HepG2 (cell line): Measurements from ENCODE around the gene ELP5. TPM values are rescaled to one million over a fixed set of nuclear protein-coding genes. Genes with fewer than 3 reads are reported as not detected.

Experiments used
- ARNT ChIP-seq: fragments of 450-650 bp; IDR thresholded peaks from 2 replicates; pipeline ENCODE4 v1.6.1; 2017
- ELF4 ChIP-seq: sonication (generic); formaldehyde crosslinking; IDR thresholded peaks from 2 replicates; pipeline ENCODE4 v1.5.0; 2020; ENCODE audit warnings: missing genetic modification reagents, mild to moderate bottlenecking, moderate library complexity, borderline replicate concordance
- HMG20A ChIP-seq: IDR thresholded peaks from 2 replicates; pipeline ENCODE4 v1.6.1; 2016; ENCODE audit warnings: borderline replicate concordance
- HNF4G ChIP-seq, 2 experiments: sonication (generic) in 1 of 2; formaldehyde crosslinking in 1 of 2; IDR thresholded peaks; 2 replicates each; pipeline versions ENCODE4 v1.4.0 to v1.6.1; 2011 to 2020; ENCODE audit warnings: borderline replicate concordance in 2 of 2, low read depth in 2 of 2, mild to moderate bottlenecking in 2 of 2, low read length in 1 of 2, missing genetic modification reagents in 1 of 2, moderate library complexity in 1 of 2
- NONO ChIP-seq, 2 experiments: fragments of 450-650 bp in 1 of 2; sonication (generic) in 1 of 2; formaldehyde crosslinking in 1 of 2; IDR thresholded peaks in 1 of 2; conservative IDR thresholded peaks in 1 of 2; 2 replicates each; pipeline versions ENCODE4 v1.6.1 to v1.8.0; 2017 to 2022; ENCODE audit warnings: mild to moderate bottlenecking in 1 of 2, missing genetic modification reagents in 1 of 2, moderate library complexity in 1 of 2
- NRL ChIP-seq: sonication (generic); formaldehyde crosslinking; IDR thresholded peaks from 2 replicates; pipeline ENCODE4 v1.5.0; 2020; ENCODE audit warnings: missing genetic modification reagents, mild to moderate bottlenecking, moderate library complexity, borderline replicate concordance
- PPARG ChIP-seq: conservative IDR thresholded peaks from 2 replicates; pipeline ENCODE4 v1.6.1; 2016; ENCODE audit warnings: missing biosample characterization, missing genetic modification reagents
- SP5 ChIP-seq: IDR thresholded peaks from 2 replicates; pipeline ENCODE4 v1.6.1; 2016; ENCODE audit warnings: low read depth, borderline replicate concordance
- ZBTB3 ChIP-seq: sonication (generic); formaldehyde crosslinking; IDR thresholded peaks from 2 replicates; pipeline ENCODE4 v1.4.0; 2020; ENCODE audit warnings: low read depth, mild to moderate bottlenecking, moderate library complexity, missing genetic modification reagents, borderline replicate concordance
- ZFP41 ChIP-seq: sonication (generic); formaldehyde crosslinking; IDR thresholded peaks from 2 replicates; pipeline ENCODE4 v1.4.0; 2020; ENCODE audit warnings: mild to moderate bottlenecking, missing genetic modification reagents, borderline replicate concordance
- ZNF180 ChIP-seq: sonication (generic); formaldehyde crosslinking; IDR thresholded peaks from 2 replicates; pipeline ENCODE4 v1.4.0; 2020; ENCODE audit warnings: low read depth, missing genetic modification reagents, borderline replicate concordance
- ZNF329 ChIP-seq: sonication (generic); formaldehyde crosslinking; IDR thresholded peaks from 2 replicates; pipeline ENCODE4 v1.9.0; 2021; ENCODE audit warnings: low read depth, mild to moderate bottlenecking, missing genetic modification reagents
- ZNF558 ChIP-seq: sonication (generic); formaldehyde crosslinking; IDR thresholded peaks from 2 replicates; pipeline ENCODE4 v1.9.0; 2022; ENCODE audit warnings: mild to moderate bottlenecking, missing genetic modification reagents, borderline replicate concordance
- ZNF598 ChIP-seq: sonication (generic); formaldehyde crosslinking; IDR thresholded peaks from 2 replicates; pipeline ENCODE4 v1.5.1; 2020; ENCODE audit warnings: mild to moderate bottlenecking, missing genetic modification reagents, borderline replicate concordance
- ZNF614 ChIP-seq: IDR thresholded peaks from 2 replicates; pipeline ENCODE4 v1.6.1; 2018; ENCODE audit warnings: missing biosample characterization, missing genetic modification reagents, inconsistent platforms, borderline replicate concordance
- ZNF761 ChIP-seq: sonication (generic); formaldehyde crosslinking; conservative IDR thresholded peaks from 2 replicates; pipeline ENCODE4 v1.4.0; 2020; ENCODE audit warnings: mild to moderate bottlenecking, missing genetic modification reagents
- polyA plus RNA-seq, 8 experiments: library from polyadenylated mRNA; depleted of rRNA in 3 of 8; stranded (reverse) in 7 of 8; unstranded in 1 of 8; fragments of >200 nt; fragmentation: Illumina TruSeq in 4 of 8; extraction: Trizol in 4 of 8; gene quantifications; 2 replicates each; pipeline versions ENCODE4 v1.2.1 to v1.2.3, GENCODE V29; 2011 to 2016; ENCODE audit warnings: low read depth in 4 of 8, missing spikeins in 1 of 8, mixed read lengths in 1 of 8; ENCODE audit not compliant: insufficient read depth in 1 of 8
- total RNA-seq, 5 experiments: library from RNA; depleted of rRNA; stranded (reverse); fragments of >200 nt; fragmentation: Illumina TruSeq; extraction: Trizol; gene quantifications; 2 replicates each; pipeline ENCODE4 v1.2.3, GENCODE V29; 2016; ENCODE audit warnings: low read depth in 1 of 5
- TF ChIP-seq, protein P1 (sequence below): sonication (generic); formaldehyde crosslinking; IDR thresholded peaks from 2 replicates; pipeline ENCODE4 v1.8.0; 2022; ENCODE audit warnings: mild to moderate bottlenecking, missing genetic modification reagents, moderate library complexity
- TF ChIP-seq, protein P2 (sequence below): sonication (generic); formaldehyde crosslinking; IDR thresholded peaks from 2 replicates; pipeline ENCODE4 v1.8.1; 2023; ENCODE audit warnings: missing genetic modification reagents, inconsistent platforms, borderline replicate concordance
- TF ChIP-seq, protein P3 (sequence below): IDR thresholded peaks from 2 replicates; pipeline ENCODE4 v1.6.1; 2016; ENCODE audit warnings: missing compliant biosample characterization, missing genetic modification reagents, borderline replicate concordance
- TF ChIP-seq, protein P4 (sequence below): sonication (generic); formaldehyde crosslinking; IDR thresholded peaks from 2 replicates; pipeline ENCODE4 v1.4.0; 2020; ENCODE audit warnings: mild to moderate bottlenecking, missing genetic modification reagents

ELP5 gene
- total and polyA plus RNA-seq, 2 of the 13 experiments (the other 11 are each of a cell fraction or from before 2014, with no cell fraction given), result 67.6 to 69.8 TPM

DNA sequence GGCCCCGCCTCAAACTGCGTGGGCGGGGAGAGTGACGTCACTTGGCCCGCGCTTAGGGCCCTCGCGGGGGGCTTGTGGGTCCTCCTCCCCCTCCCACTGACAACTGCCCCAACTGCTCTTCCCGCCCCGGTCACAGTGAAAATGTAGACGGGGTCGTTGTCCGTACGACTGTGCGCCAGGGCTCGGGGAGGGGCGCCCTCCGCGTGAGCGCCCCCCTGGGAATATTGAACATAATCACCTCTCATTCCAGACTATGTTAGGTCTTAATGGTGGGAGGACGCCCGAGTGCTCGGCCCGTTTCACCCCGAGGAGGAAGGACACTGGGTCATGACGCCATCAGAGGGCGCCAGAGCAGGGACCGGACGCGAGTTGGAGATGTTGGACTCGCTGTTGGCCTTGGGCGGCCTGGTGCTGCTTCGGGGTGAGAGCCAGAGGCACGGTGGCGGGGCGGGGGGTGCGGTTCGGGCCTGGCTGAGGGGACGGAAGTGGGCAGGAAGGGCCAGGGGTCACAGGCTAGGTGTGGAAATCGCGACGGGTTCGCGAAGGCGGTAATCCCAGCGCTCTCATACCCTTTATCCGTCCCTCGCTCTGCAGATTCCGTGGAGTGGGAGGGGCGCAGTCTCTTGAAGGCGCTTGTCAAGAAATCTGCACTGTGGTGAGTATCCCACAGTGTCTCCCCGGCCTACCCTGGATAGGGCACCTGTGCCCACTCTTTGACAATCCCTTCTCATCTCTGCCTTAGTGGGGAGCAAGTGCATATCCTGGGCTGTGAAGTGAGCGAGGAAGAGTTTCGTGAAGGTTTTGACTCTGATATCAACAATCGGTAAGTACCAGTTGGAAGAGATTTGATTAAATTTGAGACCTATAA lies at the start of gene ELP5 (continued):
- TF ChIP-seq, protein P1, sequence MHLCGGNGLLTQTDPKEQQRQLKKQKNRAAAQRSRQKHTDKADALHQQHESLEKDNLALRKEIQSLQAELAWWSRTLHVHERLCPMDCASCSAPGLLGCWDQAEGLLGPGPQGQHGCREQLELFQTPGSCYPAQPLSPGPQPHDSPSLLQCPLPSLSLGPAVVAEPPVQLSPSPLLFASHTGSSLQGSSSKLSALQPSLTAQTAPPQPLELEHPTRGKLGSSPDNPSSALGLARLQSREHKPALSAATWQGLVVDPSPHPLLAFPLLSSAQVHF (CRISPR knock-in tag), result no peak
- TF ChIP-seq SP5 (CRISPR knock-in tag), result 0 out of 2 replicates have a peak, but pooled peaks have one; percentile 46
- TF ChIP-seq HMG20A (CRISPR knock-in tag), result no peak
- no peak for TF ChIP-seq ZNF558
- TF ChIP-seq, protein P2, sequence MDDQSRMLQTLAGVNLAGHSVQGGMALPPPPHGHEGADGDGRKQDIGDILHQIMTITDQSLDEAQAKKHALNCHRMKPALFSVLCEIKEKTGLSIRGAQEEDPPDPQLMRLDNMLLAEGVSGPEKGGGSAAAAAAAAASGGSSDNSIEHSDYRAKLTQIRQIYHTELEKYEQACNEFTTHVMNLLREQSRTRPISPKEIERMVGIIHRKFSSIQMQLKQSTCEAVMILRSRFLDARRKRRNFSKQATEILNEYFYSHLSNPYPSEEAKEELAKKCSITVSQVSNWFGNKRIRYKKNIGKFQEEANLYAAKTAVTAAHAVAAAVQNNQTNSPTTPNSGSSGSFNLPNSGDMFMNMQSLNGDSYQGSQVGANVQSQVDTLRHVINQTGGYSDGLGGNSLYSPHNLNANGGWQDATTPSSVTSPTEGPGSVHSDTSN (CRISPR knock-in tag), result no peak
- TF ChIP-seq ZNF180, result no peak
- peak; percentile 68 for TF ChIP-seq ZNF761 (CRISPR knock-in tag)
- peak; percentile 89; the same call in 1 of the 2 replicates for TF ChIP-seq NRL (CRISPR knock-in tag)
- peak; percentile 11; the same call in 1 of the 2 replicates for TF ChIP-seq HNF4G (IDR thresholded peaks at IDR 0.05; ENCODE audit: borderline replicate concordance, low read depth, low read length)
- no peak for TF ChIP-seq HNF4G (CRISPR knock-in tag; IDR thresholded peaks at IDR 0.05; ENCODE audit: borderline replicate concordance, low read depth)
- TF ChIP-seq, protein P3, sequence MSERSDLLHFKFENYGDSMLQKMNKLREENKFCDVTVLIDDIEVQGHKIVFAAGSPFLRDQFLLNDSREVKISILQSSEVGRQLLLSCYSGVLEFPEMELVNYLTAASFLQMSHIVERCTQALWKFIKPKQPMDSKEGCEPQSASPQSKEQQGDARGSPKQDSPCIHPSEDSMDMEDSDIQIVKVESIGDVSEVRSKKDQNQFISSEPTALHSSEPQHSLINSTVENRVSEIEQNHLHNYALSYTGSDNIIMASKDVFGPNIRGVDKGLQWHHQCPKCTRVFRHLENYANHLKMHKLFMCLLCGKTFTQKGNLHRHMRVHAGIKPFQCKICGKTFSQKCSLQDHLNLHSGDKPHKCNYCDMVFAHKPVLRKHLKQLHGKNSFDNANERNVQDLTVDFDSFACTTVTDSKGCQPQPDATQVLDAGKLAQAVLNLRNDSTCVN (CRISPR knock-in tag), result peak; percentile 20
- TF ChIP-seq PPARG (CRISPR knock-in tag), result no peak; the same call in 1 of the 2 replicates
- peak; percentile 24; the same call in 1 of the 2 replicates for TF ChIP-seq ZNF329 (CRISPR knock-in tag)
- no peak for TF ChIP-seq NONO (IDR thresholded peaks at IDR 0.05)
- peak; percentile 88 for TF ChIP-seq NONO (CRISPR knock-in tag; conservative IDR thresholded peaks at IDR 0.05)
- TF ChIP-seq, protein P4, sequence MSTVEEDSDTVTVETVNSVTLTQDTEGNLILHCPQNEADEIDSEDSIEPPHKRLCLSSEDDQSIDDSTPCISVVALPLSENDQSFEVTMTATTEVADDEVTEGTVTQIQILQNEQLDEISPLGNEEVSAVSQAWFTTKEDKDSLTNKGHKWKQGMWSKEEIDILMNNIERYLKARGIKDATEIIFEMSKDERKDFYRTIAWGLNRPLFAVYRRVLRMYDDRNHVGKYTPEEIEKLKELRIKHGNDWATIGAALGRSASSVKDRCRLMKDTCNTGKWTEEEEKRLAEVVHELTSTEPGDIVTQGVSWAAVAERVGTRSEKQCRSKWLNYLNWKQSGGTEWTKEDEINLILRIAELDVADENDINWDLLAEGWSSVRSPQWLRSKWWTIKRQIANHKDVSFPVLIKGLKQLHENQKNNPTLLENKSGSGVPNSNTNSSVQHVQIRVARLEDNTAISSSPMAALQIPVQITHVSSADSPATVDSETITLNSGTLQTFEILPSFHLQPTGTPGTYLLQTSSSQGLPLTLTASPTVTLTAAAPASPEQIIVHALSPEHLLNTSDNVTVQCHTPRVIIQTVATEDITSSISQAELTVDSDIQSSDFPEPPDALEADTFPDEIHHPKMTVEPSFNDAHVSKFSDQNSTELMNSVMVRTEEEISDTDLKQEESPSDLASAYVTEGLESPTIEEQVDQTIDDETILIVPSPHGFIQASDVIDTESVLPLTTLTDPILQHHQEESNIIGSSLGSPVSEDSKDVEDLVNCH (CRISPR knock-in tag), result 0 out of 2 replicates have a peak, but pooled peaks have one; percentile 27
- TF ChIP-seq ARNT, result no peak
- peak; percentile 56; the same call in 1 of the 2 replicates for TF ChIP-seq ZBTB3
- 0 out of 2 replicates have a peak, but pooled peaks have one; percentile 16 for TF ChIP-seq ZNF614 (CRISPR knock-in tag)
- 0 out of 2 replicates have a peak, but pooled peaks have one; percentile 5 for TF ChIP-seq ELF4 (CRISPR knock-in tag)
- TF ChIP-seq ZFP41 (CRISPR knock-in tag), result no peak
- TF ChIP-seq ZNF598 (CRISPR knock-in tag), result no peak
